ENCODE measurements around the gene FMNL1.

Gene FMNL1

GRCh38 chr17:45225051-45225700 lies 3.5 kb downstream of the FMNL1 start:
- no peak for TF ChIP-seq CTCF (IDR thresholded peaks at IDR 0.05; ENCODE audit: low read depth, low read length)
- Histone ChIP-seq H3K36me3 (no peaks in the 10 kb centered on the region), H3K9me3 (no peaks in the 10 kb centered on the region), H3K27me3 (peaks cover 22% of the 10 kb centered on the region), H3K4me3 (ENCODE audit: low read depth, low read length) (no peak overlapping the region), H3K4me1 (peaks cover 14% of the 10 kb centered on the region)
- no peak for DNase-seq

- no peak overlapping the region for H3K4me3 ChIP-seq (ENCODE audit: low read depth, low read length)
- no peak for DNase-seq
- peaks cover 16% of the 10 kb centered on the region for H3K27me3 ChIP-seq
- no peaks in the 10 kb centered on the region for H3K9me3 ChIP-seq
- no peak for TF ChIP-seq CTCF (IDR thresholded peaks at IDR 0.05; ENCODE audit: low read depth, low read length)
- H3K36me3 ChIP-seq = no peaks in the 10 kb centered on the region
- H3K4me1 ChIP-seq = peaks cover 20% of the 10 kb centered on the region
Measured at GRCh38 chr17:45225964-45226530, 4.4 kb downstream of the FMNL1 start.

- TF ChIP-seq CTCF (IDR thresholded peaks at IDR 0.05; ENCODE audit: low read depth, low read length) = no peak
- peaks cover 25% of the 10 kb centered on the region for H3K4me1 ChIP-seq
- no peaks in the 10 kb centered on the region for H3K9me3 ChIP-seq
- H3K27me3 ChIP-seq = peaks cover 10% of the 10 kb centered on the region
- H3K4me3 ChIP-seq (ENCODE audit: low read depth, low read length) = no peak overlapping the region
- H3K36me3 ChIP-seq = no peaks in the 10 kb centered on the region
- DNase-seq = no peak
Measured at GRCh38 chr17:45226576-45226975, 4.9 kb downstream of the FMNL1 start.

GRCh38 chr17:45227101-45227925 lies 5.6 kb downstream of the FMNL1 start:
- Histone ChIP-seq H3K4me3 (ENCODE audit: low read depth, low read length) (no peak overlapping the region), H3K4me1 (peaks cover 28% of the 10 kb centered on the region), H3K27me3 (peaks cover 3% of the 10 kb centered on the region), H3K9me3 (no peaks in the 10 kb centered on the region), H3K36me3 (no peaks in the 10 kb centered on the region)
- TF ChIP-seq CTCF (IDR thresholded peaks at IDR 0.05; ENCODE audit: low read depth, low read length) = no peak
- DNase-seq = no peak

- Histone ChIP-seq H3K9me3 (no peaks in the 10 kb centered on the region), H3K27me3 (no peaks in the 10 kb centered on the region), H3K4me1 (peaks cover 27% of the 10 kb centered on the region), H3K36me3 (no peaks in the 10 kb centered on the region), H3K4me3 (ENCODE audit: low read depth, low read length) (no peak overlapping the region)
- no peak for TF ChIP-seq CTCF (IDR thresholded peaks at IDR 0.05; ENCODE audit: low read depth, low read length)
- no peak for DNase-seq
Measured at GRCh38 chr17:45227926-45228762, 6.5 kb downstream of the FMNL1 start.
